ES-I3 (cell line): ENCODE results near the gene KCTD1.

Experiments
- H3K36me3 ChIP-seq: 2 replicates; pipeline ENCODE4 v1.6.1; 2013; ENCODE audit warnings: mild to moderate bottlenecking, low read length, control low read depth, moderate library complexity; ENCODE audit not compliant: insufficient read depth
- H3K4me1 ChIP-seq: 2 replicates; pipeline ENCODE4 v1.6.1; 2013; ENCODE audit warnings: mild to moderate bottlenecking, control low read depth, low read length; ENCODE audit not compliant: insufficient read depth
- H3K9ac ChIP-seq: 2 replicates; pipeline ENCODE4 v1.6.1; 2013; ENCODE audit warnings: low read depth, mild to moderate bottlenecking, low read length, moderate library complexity
- H3K9me3 ChIP-seq: 2 replicates; pipeline ENCODE4 v1.6.1; 2013; ENCODE audit warnings: mild to moderate bottlenecking, low read length, moderate library complexity; ENCODE audit not compliant: control insufficient read depth, insufficient read depth

The KCTD1 gene

DNA sequence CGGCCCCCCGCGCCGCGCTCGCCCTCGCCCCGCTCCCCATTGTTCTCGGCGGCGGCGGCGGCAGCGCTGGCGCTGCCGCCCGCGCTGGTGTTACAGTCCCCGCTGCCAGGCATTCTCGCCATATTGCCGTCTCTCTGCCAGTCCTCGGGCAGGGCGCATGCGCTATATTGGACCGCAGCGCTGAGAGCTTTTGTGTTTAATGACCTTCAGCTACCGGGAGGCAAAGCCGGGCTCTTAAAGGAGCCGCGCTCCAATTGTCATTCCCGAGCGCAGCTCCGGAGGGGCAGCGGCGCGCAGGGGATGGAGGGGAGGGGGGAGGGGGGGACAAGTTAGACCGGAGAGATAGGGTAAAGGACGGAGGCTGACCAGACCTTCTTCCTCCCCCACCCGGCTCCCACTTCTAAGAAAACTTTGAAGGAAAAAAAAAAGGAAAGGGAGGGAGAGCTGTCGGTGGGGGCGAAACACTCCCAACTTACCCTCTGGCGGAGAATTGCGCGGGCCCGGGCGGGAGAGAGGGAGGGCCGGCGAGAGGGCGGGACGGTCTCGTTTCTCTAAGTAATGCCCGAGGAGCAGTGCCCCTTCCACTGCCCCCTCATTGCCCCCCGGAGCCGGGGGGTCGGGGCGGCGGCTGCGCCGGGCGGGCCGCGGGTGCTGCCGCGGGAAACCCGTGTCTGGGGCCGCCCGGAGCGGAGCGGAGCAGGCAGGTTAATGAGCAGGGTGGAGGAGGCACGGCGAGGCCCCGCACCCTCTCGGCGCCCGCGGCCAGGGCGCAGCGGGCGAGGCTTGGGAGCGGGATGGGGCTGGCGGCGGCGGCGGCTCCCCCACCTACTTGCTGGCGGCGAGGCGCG lies at the start of gene KCTD1:
Gene KCTD1 (minus strand): TSS at position 139 of the 848 bp plus-strand sequence. CDS start 17 bp downstream, at position 122.
- H3K36me3 ChIP-seq: no peaks in the 10 kb centered on the region
- H3K9me3 ChIP-seq: no peaks in the 10 kb centered on the region
- H3K4me1 ChIP-seq: 0 out of 2 replicates have a peak, but pooled peaks cover 3% of the 10 kb centered on the region
- H3K9ac ChIP-seq: peak within 1 kb of the TSS; percentile 62

GRCh38 chr18:26593365-26594320 lies 45.3 kb upstream of the KCTD1 start:
- H3K4me1 ChIP-seq: no peaks in the 10 kb centered on the region
- H3K9ac ChIP-seq: no peak overlapping the region
- no peaks in the 10 kb centered on the region for H3K36me3 ChIP-seq

GRCh38 chr18:26584745-26585144 lies 36.4 kb upstream of the KCTD1 start:
- Histone ChIP-seq H3K9me3 (no peaks in the 10 kb centered on the region; the same call in 1 of the 2 replicates), H3K4me1 (no peaks in the 10 kb centered on the region; the same call in 1 of the 2 replicates), H3K9ac (no peak overlapping the region), H3K36me3 (no peaks in the 10 kb centered on the region)

More at GRCh38 chr18:26593365-26594320, 45.3 kb upstream of the KCTD1 start:
- no peaks in the 10 kb centered on the region for H3K9me3 ChIP-seq

DNA sequence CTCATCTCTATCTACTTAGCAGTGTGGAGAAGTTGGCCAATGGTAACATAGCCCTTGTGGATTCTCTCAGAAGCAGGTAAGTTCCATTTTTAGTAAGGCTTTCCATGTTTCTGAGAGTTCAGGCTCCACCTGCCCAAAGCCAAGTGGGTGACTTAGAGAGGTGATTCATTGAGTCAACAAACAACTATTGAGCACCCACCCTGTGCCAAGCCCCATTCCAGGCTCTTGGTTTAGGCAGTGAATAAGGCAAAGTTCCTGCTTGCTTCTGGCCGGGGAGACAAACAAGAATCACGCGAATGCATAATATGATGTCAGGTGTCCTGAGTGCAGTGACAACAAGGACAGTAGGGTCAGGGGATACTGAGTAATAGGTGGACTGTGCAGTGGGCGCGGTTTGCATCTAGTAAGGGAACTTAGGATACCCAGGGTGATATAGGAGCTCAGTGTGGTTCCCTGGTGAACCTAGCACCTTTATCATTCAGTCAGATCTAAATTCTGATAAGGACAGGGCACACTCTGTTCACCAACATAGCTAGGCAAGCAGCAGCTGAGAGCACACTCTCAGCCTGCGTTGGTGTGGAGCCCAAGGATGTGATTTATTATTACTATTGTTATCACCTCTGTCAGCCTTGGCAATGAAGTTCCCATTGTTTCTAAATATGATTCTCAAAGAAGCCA lies 31.7 kb upstream of the KCTD1 start:
- H3K9ac ChIP-seq: no peak overlapping the region
- no peaks in the 10 kb centered on the region for H3K9me3 ChIP-seq

DNA sequence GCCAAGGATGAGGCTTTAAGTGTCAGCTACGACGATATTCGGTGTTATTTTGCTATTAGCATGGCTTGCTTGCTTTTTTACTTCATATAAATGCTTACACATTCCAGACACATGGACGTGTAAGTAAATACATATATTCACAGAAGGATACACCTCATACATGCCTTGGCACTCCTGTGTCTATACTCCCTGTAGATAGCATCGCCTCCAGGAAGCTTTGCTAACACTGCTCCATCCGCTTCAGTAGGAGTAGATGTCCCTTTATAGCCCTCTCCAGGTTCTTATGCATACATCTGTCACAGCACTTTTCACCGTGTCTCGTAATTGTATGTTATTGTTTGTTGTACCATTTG lies 27.5 kb upstream of the KCTD1 start:
- Histone ChIP-seq H3K9me3 (no peaks in the 10 kb centered on the region), H3K4me1 (peaks cover 4% of the 10 kb centered on the region; the same call in 1 of the 2 replicates), H3K36me3 (no peaks in the 10 kb centered on the region), H3K9ac (peak overlapping the region; percentile 49; the same call in 1 of the 2 replicates)

More for the DNA sequence above, 31.7 kb upstream of the KCTD1 start:
- peaks cover 4% of the 10 kb centered on the region; the same call in 1 of the 2 replicates for H3K4me1 ChIP-seq
- no peaks in the 10 kb centered on the region for H3K36me3 ChIP-seq

DNA sequence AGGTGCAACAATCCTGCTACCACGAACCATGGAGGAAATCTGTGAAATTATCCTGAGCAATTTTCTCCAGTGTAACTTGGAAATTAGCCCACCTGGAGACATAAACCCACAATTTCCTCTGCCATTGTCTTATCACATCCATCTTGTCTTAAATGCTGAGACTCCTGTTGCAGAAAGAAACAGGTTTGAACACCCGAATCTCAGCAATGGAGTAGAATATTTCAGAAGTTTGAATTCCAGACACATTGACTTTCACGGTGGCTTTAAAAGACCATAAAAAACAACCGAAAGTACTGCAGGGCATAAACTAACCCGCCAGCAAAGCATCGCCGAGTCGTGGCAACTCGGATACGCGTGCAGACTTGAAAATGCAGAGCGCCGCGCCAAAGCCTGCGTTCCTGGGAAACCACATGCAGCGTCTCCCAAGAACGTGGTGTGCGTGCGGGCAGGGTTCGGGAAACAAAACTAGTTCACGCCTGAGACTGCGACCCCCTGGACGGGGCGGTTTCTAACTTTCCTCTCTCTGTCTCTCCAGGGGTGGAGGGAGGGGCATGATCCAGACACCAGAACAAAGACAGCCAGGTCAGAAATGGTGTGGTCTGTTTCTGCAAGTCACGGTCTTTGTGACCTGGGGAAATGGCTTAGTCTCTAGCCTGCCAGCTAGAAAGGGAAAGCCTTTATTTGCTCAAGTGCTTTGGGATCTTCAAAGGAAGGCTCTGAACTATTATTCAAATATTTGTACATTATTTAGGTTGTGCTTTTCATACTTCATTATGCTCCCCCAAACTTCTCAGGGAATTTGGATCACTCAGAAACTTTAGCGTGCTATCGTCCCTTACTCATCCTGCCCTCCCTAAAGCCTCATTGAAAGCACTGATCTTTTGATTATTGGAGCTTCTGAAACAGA lies 26.9 kb upstream of the KCTD1 start:
- Histone ChIP-seq H3K9me3 (no peaks in the 10 kb centered on the region), H3K9ac (peak overlapping the region; percentile 49), H3K36me3 (no peaks in the 10 kb centered on the region), H3K4me1 (peaks cover 4% of the 10 kb centered on the region; the same call in 1 of the 2 replicates)

- Histone ChIP-seq H3K9ac (no peak overlapping the region), H3K36me3 (no peaks in the 10 kb centered on the region)
Measured at GRCh38 chr18:26568926-26569665, 20.7 kb upstream of the KCTD1 start.

DNA sequence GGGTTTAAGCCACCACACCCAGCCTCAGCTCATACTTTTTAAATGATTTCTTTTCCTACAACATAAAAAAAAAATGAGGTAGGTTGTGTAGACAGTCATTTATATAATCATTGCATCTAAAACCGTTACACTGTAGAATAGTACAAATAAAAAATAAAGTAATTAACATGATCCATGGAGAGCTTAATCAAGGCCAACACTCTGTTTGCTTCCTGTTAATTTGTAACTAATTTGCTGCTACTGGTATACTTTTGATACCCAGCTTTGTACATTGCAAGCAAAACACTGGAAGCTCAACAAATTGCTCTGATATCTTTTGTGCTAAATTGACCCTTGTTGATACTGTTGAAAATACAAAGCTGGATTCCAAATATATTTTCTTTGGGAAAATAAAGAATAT lies 20.2 kb upstream of the KCTD1 start:
- no peak overlapping the region for H3K9ac ChIP-seq
- H3K4me1 ChIP-seq: peaks cover 6% of the 10 kb centered on the region
- no peaks in the 10 kb centered on the region for H3K9me3 ChIP-seq
- H3K36me3 ChIP-seq: no peaks in the 10 kb centered on the region

More at GRCh38 chr18:26568926-26569665, 20.7 kb upstream of the KCTD1 start:
- Histone ChIP-seq H3K9me3 (no peaks in the 10 kb centered on the region), H3K4me1 (peaks cover 6% of the 10 kb centered on the region)

GRCh38 chr18:26566874-26567555 lies 18.7 kb upstream of the KCTD1 start:
- H3K36me3 ChIP-seq: no peaks in the 10 kb centered on the region
- peaks cover 6% of the 10 kb centered on the region for H3K4me1 ChIP-seq
- no peaks in the 10 kb centered on the region for H3K9me3 ChIP-seq
- no peak overlapping the region for H3K9ac ChIP-seq

GRCh38 chr18:26565514-26565913 lies 17.2 kb upstream of the KCTD1 start:
- Histone ChIP-seq H3K4me1 (peaks cover 6% of the 10 kb centered on the region), H3K36me3 (no peaks in the 10 kb centered on the region), H3K9me3 (no peaks in the 10 kb centered on the region), H3K9ac (no peak overlapping the region)

GRCh38 chr18:26563024-26563423 lies 14.7 kb upstream of the KCTD1 start:
- Histone ChIP-seq H3K4me1 (no peaks in the 10 kb centered on the region; the same call in 1 of the 2 replicates), H3K9me3 (no peaks in the 10 kb centered on the region), H3K36me3 (no peaks in the 10 kb centered on the region), H3K9ac (no peak overlapping the region)

DNA sequence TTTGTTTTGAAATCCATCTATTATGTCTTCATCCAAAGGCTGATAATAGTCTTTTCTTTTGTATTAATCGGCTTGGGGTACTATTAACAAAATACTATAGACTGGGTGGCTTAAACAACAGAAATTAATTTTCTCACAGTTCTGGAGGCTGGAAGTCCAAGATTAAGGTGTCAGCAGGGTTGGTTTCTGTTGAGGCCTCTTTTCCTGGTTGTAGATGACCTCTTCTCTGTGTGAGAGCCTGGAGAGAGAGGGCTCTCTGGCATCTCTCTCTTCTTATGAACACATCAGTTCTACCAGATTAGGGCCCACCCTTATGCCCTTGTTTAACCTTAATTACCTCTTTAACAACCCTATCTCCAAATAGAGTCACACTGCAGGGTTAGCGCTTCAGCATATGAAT lies 14.2 kb upstream of the KCTD1 start:
- no peaks in the 10 kb centered on the region; the same call in 1 of the 2 replicates for H3K4me1 ChIP-seq
- H3K9me3 ChIP-seq: no peaks in the 10 kb centered on the region
- no peak overlapping the region for H3K9ac ChIP-seq
- H3K36me3 ChIP-seq: no peaks in the 10 kb centered on the region
